Measurements from ENCODE around the gene MFRP.

MFRP gene

DNA sequence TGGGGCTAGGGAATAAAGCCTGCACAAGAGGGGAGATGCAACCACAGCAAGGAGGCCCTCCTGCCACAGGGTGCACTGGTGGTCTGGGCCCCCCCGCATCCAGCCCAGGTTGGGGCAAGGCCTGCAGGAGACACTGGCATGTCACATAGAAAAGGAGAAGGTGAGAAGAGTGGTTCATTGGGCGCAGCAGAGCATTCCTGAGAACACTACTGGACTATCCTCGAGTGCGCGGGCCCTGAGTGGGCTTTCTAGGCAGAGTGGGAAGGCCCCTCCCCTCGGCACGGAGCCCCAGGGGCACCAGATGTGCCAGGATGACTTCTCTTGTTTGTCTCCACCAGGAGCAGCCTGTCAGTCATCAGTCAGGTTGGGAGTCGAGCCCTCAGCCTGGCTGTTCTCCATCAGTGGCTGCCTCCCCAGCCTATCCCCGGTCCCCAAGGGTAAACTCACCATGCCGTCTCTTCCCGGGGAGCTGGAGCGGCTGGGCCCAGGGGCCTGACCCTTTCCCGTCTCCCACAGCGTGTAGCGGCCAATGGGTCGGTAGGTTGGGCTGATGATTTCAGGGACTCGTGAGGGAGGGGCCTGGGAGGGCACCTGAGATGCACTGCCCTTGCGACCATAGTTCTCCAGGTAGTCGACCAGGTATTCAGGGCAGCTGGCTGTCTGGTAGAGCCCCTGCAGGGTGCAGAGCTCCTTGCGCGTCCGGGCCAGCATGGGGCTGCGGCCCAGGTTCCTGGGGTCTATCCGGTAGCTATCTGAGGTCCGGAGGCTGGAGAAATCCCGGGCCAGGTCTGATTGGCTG is 26.0 kb upstream of the MFRP start:
- no peak for DNase-seq

DNA sequence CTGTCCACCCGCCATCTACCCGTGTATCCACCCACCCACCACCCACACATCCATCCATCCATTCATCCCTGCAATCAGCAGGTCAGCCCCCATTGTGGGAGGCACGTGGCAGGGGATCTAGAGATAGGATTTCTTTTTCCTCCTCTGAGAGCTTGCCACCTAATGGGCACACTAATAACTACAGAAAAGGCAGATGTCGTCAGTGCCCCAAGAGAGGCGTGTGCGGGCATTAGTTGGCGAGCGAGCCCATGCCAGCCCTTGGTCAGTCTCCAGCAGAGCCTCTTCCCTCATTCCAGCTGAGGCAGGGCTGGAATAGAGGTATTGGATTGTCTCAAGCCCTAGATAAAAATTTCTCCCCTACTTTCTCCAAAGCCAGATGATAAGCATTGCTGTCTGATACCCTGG is 25.3 kb upstream of the MFRP start:
- DNase-seq = peak; percentile 13

DNA sequence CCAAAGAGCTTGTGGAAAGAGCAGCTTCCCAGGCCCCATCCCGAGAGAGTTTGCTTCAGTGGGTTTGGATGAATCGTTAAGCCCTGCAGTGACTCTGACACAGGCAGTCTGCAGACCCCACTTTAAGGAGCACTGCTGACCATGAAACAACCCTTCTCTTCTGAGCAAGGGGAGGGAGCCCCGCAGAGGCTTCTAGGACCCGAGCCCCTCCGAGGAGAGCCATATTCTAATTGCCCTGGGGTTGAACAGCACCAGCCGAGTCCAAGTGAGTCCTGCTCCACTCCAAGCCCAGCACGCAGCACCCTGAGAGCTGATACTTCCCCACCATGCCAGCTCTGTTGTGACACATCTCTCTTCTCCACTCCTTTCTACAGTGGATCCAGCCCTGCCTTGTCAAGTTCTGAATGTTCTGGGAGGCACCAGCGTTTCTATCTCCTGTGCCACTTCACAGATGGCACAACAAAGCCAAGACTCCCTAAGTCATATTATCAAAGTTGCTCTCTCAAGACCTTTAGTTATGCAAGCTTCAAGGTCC is 24.6 kb upstream of the MFRP start:
- no peak for DNase-seq

DNA sequence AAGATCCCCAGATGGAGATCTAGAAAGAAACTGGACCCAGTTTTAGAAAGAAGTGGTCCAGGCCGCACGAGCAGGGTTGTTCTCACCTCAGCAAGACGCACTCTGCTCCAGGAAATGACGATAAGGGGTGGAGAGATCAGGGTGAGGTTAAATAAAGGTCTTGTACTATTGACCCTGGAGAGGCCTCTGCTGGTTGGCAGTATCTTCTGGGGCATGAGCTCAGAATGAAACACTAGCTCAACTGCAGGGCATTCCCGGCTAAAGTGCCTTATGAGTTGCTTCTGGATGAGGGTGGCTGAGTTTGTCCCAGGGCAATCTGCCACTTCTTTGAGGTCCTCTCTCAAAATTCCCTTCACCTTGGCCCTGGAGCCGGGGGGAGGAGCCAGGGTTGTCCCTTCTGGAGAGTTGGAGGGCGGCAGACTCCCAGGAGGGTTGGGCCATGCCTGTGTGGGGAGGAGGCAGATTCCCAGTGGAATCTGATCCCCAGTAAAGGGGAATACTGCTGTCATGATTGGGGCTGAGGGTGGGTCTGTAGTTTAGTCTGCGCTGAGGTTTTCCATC is 24.1 kb upstream of the MFRP start:
- no peak for DNase-seq

DNA sequence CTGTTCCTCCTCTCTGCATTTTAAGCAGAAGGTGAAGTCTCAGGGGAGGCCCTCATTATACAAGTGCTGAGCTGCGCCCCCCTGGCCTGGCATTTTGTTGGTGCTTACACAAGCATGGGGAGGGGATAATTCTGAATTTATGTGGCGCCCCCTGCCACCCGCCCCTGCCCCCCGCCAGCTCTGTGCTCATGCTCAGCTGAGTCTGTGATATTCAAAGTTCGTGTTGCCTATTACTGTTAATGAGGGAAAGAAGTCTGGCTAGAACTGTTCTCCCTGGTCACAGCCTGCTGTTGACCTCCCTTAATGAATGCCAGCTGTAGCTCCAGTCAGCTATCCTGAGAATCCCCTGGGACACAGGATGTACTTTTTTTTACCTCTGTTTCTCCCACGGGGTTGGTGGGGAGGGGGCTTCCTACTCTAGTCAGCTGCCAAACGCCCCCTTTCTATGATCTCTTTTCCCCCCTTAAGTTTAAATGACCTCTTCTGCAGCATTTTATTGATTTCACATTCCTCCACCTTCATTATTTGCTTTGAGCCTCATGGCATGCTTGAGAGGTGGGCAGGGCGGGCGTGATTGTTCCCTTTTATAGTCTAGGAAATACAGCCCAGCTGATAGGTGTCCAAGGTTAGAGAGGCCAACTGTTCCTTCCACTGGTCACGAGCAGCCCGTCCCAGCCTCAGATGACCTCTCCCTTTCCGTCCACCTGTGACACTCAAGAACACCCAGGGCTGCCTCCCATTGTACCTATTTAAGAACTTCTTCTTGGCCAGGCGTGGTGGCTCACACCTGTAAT is 22.8 kb upstream of the MFRP start:
- DNase-seq = no peak

DNA sequence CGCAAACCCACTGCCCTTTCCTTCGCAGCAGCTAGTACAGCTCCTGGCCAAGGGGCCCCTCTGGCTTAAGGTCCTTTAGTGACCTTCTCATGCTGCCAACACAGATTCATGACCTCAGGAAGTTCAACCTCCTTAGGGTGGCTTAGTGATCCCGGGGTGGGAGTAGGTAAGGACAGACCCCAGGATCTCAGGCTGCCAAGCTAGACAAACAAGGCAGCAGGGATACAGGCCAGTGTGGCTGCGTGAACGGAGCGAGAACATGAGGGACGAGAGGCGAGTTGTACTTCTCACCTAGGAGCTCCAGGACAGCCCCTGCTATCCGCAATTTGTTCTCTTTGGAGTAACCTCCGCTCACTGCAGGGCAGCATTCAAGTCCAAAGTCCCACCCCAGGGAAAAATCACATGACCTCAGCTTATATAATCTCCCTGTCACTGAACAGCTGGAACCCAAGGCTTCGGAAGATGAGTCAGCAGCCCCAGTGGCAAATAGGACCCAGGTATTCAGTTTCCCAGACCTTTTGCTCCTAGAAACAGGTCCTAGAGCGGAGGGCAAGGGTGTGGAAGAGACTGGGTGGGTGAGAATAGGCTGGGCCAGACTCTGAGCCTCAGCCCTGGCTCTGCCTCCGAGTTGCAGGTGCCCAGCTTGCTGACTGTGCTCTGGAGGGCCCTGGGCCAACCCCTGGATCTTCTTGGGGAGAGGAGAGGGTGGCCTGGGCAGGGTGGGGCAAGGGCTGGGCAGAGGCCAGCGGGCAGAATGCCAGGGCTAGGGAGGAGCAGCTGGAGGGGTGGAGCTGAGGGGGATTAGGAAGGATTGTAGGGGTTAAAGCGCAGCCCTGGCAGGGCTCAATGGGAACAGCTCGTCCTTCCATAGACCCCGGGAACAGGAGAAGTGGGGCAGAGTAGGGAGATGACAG is 21.9 kb upstream of the MFRP start:
- DNase-seq = peak; percentile 74

DNA sequence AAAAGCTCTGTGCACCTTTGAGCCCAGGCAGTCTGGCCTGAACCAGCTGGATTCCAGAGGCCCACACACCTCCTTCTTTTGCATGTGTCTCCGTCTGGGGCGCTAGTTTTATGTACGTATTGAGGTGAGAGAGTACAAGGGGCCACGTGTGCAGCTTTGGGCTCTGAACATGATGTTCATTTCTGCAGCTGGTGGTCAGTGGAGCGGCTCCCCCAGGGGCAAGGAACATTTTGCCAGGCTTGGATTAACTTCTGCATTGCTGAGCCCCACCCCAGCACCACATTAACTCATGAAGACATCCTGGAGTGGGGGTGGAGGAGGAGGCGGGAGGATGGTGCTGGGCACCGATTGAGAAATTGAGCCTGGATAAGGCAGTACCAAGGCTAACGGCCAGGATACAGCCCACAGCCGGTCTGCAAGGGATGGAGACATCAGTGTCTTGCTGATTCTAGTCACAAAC is 21.2 kb upstream of the MFRP start:
- no peak for DNase-seq

DNA sequence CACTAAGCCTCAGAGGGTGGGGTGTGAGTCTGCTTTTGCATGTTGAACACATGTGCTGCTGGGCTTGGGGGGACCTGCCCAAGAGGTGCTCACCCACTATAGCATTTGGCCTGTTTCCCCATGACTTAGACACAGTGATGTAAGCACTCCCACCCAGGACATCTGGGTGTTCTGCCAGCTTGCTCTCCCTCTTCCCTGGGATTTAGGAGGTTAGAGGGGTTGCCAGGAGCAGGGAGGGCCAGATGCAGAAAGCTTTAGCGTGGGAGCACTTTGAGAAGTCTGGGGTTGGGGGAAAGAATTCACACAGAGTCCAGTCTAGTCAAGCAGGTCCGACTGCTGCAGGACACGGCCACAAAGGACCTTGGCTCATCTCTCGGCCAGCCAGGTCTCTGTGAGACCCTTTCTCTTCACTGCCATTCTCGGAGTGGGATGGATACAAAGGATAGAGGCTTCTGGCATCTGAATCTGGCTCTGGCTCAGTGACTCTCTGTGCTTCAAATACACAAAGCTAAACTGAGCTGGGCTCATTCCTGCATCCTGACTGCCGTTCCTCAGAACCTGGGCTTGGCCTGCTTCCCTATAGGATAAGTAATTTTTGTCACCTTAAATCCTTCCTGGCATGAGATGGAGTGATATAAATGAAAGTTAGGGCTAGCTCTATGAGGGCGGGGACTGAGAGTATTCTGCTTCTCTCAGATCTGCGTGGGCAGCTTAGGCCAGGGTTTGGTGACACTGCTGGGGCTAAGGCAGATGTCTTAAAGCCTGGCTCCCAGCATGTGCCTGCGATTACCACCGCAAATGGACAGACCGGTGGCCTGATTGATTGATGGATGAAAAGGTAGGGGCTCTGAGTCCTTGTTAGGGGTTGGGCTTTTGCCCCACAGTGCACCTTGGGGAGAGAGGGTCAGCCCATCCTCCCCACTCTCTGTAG is 20.4 kb upstream of the MFRP start:
- DNase-seq = no peak

DNA sequence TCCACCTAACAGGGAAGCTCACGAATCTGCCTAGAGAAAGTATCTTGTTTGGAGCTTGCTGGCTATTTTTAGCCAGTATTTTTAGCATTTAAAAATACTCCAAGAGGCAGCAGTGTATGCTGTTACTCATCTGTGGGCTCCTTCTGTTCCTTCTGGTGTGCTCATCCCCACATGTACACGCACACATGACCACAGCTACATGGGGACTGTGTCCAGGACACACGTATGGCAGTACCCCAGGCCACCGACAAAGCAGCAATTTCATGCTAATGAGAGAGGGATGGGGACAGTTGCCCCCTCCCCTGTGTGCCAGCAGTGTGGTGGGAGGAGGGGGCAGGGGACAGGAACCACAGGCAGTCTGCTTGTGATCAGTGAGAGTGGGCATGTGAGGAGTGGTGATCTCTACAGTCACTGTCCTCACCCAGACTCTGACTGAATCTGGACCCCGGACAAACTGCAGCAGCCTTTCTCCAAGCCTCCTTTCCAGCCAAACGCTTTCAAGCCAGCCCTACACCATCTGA is 18.6 kb upstream of the MFRP start:
- no peak for DNase-seq

DNA sequence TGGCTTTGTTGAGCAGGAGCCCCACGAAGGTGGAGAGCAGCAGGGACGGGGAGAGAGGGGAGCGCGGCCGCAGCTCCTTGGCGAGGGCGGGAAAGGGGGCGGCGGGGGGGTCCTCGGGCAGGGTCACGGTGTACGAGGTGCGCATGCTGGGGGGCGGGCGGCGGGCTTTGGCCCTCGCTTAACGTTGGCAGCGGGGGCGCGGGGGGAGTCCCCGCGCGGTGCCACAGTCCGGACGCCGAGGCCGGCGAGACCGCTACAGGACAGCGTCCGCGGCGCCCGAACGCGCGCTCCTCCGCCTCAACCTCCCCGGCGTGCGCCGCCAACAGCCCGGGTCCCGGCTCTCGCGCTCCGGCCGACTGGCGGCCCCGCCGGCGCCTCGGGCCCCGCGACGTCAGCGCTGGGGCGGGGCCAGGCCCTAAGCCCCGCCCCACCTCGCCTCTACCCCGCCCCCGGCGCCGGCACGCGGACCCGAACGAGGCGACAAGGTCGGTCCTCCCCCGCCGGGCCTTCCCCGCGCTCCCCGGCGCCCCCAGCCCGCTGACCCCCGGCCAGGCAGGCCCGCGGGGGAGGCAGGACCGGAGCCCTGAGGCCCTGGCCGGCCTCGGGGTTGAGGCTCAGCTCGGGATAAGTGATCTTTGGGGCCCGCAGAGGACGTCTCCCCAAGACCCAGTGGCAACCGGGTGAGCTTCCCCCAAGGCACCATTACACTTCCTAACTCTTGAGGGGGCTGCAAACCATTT is 17.5 kb upstream of the MFRP start:
- DNase-seq = peak; percentile 19

DNA sequence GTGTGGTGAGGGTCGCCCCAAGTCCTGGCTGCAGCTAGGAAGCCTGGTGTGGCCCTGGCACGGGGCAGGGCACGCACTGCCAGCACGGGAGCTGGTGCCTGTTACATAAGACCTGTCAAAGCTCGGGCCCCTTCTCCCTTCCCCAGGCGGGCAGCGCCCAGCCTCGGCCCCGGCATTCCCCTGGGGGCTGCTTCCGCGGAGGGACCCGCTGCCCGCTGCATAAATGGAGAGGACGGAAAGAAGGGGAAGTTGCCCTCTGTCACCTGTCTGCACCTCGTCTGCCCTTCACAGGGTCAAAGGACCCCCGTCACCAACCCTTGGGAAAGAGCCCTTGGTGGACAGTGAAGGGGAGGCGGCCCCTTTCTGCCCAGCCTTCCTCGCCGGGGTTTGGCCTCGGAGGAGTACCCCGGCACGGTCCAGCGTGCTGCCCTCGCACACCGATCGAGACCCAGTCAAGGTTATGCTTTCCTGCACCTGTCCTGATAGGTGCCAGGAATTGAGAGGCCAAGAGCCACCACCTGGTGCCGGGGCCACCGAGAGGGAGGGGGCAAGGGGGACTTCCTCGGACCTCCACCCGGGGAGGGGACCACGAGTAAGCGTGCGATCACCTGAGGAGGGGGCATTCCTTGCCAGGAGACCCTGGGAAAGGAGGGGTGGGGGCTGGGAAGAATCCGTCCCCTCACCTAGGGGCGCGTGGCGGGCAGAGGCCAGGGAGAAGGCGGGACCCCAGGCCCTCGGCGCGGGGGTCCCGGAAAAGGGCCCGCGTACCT is 16.8 kb upstream of the MFRP start:
- no peak for DNase-seq

DNA sequence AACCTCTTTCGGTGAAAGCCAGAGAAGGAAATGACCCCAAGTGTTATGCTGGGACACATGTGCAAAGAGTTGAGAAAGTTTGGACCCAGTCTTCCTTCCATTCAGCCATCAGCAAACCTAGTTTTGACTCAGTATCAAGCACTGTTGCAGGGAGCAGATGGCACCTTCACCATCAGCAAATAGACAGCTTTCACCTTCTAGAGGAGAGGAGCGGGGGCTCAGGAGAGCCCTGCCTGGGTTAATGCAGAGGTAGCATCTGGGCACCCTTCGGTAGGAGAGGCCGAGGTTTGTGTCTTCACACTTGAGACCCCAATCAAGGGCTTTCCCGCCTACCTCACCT is 16.2 kb upstream of the MFRP start:
- DNase-seq = no peak

DNA sequence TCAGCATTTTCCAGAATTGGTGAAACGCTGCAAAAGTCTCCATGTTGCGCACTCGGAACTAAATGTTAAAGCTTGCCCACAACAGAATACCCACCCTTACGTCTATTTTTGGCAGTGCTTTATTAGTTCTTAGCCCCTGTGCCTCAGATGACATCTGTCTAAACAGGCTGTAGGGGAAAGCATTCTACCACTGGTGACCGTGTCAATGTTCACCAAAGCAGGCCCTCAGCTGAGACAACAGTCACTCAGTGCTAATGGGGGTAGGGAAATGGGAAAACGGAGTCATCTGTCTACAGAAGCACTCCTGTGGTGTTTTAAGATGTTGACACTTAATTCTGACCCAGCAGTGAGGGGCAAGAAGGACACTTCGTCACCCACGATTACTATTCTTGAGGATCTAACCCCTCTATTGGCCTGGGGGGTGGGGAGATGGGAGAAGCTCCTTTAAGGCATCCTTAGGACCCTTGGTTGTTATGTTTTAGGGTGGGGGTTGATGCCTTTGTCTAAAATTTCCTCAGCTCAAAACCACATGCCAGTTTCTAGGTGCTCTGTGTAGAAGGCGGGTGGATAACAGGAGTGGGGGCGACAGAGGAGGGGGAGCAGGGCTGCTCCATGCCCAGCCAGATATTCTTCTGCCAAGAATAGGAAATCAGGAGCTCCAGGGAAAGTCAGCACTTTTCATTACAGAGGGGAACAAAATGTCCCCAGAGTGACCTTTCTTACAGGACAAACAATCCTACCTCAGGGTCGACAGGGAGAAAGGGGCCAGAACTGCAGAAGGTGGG is 15.6 kb upstream of the MFRP start:
- DNase-seq = no peak

DNA sequence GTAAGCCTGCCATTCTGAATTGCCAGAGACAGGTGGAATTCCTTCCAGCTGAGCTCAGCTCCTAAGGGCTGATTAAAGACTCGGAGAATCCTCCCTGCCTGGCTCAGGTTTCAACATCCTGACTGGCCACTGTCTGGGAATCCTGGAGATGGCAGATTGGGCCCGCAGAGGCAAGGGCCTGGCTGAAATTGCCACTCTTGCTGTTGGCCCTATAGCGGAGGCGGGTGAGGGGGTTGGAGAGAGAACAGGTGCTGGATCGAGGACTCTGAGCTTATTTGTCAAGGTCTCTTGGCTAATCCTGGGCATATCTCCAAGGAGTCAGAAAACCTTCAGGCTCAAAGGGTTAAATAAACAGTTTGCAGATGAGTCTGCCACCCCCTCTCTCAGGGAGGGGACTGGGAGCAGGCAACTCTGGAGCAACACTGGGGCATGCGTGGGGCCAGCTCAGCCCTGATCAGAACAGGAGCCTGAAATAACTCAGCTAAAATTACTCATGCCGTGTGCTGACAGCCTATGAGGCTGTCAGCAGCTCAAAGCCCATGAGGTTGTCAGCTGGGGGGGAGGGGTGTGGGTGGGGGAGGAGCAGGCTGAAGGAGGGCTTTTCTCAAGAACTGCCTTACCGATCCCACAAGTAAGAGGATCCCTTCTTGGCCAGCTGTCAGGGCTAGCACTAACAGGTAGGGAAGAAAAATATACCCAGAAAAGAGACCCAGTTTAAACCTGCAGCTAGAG is 14.7 kb upstream of the MFRP start:
- no peak for DNase-seq

DNA sequence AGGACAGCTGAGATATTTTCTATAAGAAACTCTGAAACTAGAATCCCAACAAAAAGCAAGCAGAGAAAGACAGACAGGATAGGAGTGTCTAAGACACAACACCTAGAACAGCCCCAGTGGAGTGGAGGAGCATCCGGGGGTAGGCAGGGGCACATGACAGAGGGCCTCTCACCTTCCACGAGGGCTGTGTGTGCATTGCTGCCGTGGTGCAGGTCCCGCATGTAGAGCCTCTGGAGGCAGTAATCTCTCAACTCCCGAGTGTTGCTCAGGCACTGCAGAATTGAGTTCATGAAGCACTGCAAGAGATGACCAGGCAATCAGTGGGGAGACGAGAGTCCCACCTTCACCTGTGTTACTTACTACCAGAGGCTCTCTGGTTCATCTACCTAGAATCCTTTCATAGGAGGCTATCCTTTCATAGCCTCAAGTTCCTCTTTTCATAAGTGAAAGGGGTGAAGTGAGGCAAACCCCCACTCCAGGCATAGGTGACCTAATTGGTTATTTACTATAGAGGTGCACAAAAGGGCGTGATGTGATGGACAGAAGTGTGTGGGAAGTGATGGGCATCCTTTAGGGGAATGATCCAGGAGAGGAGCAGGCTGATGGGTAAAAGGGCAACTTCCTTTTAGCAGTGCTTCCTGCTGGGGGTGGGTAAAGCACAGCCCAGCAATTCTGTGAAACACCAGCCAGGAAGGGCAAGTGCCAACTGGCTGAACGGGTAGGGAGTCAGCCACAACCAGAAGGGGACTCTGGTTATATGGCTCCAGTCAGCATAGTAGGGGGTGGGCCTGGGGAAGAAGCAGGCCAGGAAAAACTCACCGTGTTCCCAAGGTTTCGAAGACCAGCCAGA is 13.1 kb upstream of the MFRP start:
- no peak for DNase-seq

DNA sequence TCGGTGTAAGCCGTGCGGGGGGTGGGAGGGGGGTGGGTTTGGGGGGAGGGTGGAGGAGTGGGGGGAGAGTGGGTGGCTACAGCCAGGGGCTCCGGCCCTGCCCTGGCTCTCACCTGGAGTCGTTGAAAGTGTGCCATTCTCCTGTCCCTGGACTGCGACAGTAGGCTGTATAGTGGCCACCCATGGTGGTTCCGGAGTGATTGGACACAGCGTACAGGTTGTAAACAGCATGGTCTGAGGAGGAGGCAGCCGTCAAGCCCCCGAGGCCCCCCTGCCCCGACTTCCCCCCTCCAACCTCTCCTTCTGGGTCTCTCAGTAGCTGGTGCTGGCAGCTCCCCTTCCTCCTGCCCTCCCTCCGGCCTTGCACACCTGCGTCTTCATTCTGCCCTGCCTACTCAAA is 10.6 kb upstream of the MFRP start:
- no peak for DNase-seq

DNA sequence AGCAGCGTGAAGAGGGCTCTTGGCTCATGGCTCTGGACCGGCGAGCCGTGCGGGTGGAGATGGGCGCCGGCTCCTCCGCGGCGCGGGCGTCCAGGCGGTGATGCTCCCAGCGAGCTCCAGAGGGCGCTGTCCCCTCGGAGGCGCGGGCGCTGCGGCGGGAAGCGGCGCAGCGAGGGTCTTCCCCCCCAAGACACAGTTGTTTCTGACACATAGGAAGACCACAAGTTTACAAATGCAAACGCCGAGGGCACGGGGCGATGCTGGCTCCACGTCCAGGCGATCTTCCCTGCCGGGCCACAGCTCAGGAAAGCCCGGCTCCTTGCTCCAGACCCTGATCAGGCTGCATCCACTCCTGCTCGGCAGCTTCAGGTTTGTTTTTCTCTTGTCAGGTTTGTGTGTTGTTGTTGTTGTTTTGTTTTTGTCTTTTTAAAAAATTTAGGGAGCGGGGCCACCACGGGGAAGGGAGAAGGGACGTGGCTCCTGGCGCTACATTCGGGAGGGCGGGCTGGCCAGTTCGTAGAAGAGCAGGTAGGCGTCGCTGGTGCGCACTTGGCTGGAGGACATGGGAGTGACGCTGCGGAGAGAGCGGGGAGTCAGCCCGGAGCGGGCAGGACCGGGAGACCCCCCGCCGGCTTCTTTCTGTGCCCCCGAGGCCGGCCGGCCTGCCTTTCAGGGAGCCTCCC is 10.0 kb upstream of the MFRP start:
- DNase-seq = peak; percentile 71

Measured in hematopoietic multipotent progenitor cell treated with erythropoietin and hydrocortisone succinate and interleukin-3 and kit ligand, for 8 days (in vitro differentiated cells).